Upper lobe of left lung (tissue), 6 donors: Measurements from ENCODE around the gene IGF2BP3. TPM values are rescaled to one million over a fixed set of nuclear protein-coding genes. Genes with fewer than 3 reads are reported as not detected.

ENCODE experiments used
- ATAC-seq, 2 donors: fragments of 200-7000 bp; cut with Tn5 transposase; one replicate each; pipeline ENCODE4 v1.9.1; 2022; ENCODE audit warnings: mild to moderate bottlenecking in 2 of 2, moderate library complexity in 2 of 2; ENCODE audit not compliant: low FRiP score in 2 of 2
- DNase-seq, 2 donors: peaks; one replicate each; pipeline ENCODE4 v3.0.0-alpha.2; 2019 to 2020
- H3K27ac ChIP-seq, 4 donors: fragments of 200-600 bp; sonication (generic); one replicate each; pipeline ENCODE4 v1.5.1; 2016 to 2019
- H3K27me3 ChIP-seq, 4 donors: fragments of 200-600 bp; sonication (generic); one replicate each; pipeline ENCODE4 v1.5.1; 2017 to 2019
- H3K36me3 ChIP-seq, 4 donors: fragments of 200-600 bp; sonication (generic); one replicate each; pipeline ENCODE4 v1.5.1; 2016 to 2019
- H3K4me1 ChIP-seq, 4 donors: fragments of 200-600 bp; sonication (generic); one replicate each; pipeline ENCODE4 v1.5.1; 2018 to 2019
- H3K4me3 ChIP-seq, 4 donors: fragments of 200-600 bp; sonication (generic); one replicate each; pipeline ENCODE4 v1.5.1; 2017 to 2019; ENCODE audit warnings: mild to moderate bottlenecking in 2 of 4, moderate library complexity in 1 of 4
- H3K9me3 ChIP-seq, 4 donors: fragments of 200-600 bp; sonication (generic); one replicate each; pipeline ENCODE4 v1.5.1; 2018 to 2019
- CTCF ChIP-seq, 6 experiments: fragments of 450-650 bp in 4 of 6; fragments of 200-600 bp in 2 of 6; sonication (generic) in 2 of 6; IDR thresholded peaks; one replicate each; pipeline ENCODE4 v1.5.1; 2016 to 2019; ENCODE audit warnings: antibody characterized with exemption in 6 of 6
- EP300 ChIP-seq, 4 donors: sonication (generic); formaldehyde crosslinking; IDR thresholded peaks; one replicate each; pipeline ENCODE4 v1.5.1; 2017; ENCODE audit warnings: antibody characterized with exemption in 4 of 4, control low read depth in 2 of 4
- POLR2A ChIP-seq, 4 donors: fragments of 450-650 bp; IDR thresholded peaks; one replicate each; pipeline ENCODE4 v1.5.1; 2016 to 2017; ENCODE audit warnings: antibody characterized with exemption in 4 of 4, mild to moderate bottlenecking in 2 of 4
- POLR2AphosphoS5 ChIP-seq, 2 donors: sonication (generic); formaldehyde crosslinking; IDR thresholded peaks; one replicate each; pipeline ENCODE4 v1.5.1; 2017; ENCODE audit warnings: antibody characterized with exemption in 2 of 2
- WGBS, 2 donors: methylation state at CpG; one replicate each; pipeline ENCODE4 v1.1.5; 2017 to 2018; 5-methylcytosine and 5-hydroxymethylcytosine counted together
- total RNA-seq, 6 donors: library from RNA; depleted of rRNA in 4 of 6; stranded (reverse); fragments of >200 nt in 4 of 6; gene quantifications; one replicate each; pipeline versions ENCODE4 v1.1.0 to v1.2.1, GENCODE V29; 2016 to 2021
- donor health status: DM: no; HTN: no; CAD: no; lungs with moderate emphysema.
- donor health status: DM: no; HTN: yes; CAD: no; lungs with severe emphysema.

The IGF2BP3 gene
- total RNA-seq, 6 donors from 2014 or later, result 0.91 to 1.5 (median 1.1) TPM; not detected in 2

GRCh38 chr7:23369695-23370404 lies 100.4 kb downstream of the IGF2BP3 start:
- Histone ChIP-seq H3K4me1 (no peaks in the 10 kb centered on the region), H3K27ac (no peak overlapping the region), H3K27me3 (no peaks in the 10 kb centered on the region), H3K9me3 (no peaks in the 10 kb centered on the region), H3K36me3 (no peaks in the 10 kb centered on the region), H3K4me3 (no peak overlapping the region)
- 84 to 86% methylated on average over 5 of the region's 5 CpGs for WGBS, 2 donors
- ATAC-seq (no peak), DNase-seq (no peak)
- TF ChIP-seq POLR2AphosphoS5 (IDR thresholded peaks at IDR 0.05), result no peak
- no peak for TF ChIP-seq CTCF (IDR thresholded peaks at IDR 0.05)
- TF ChIP-seq EP300 (IDR thresholded peaks at IDR 0.05), result no peak
- no peak for TF ChIP-seq POLR2A (IDR thresholded peaks at IDR 0.05)

- no peaks in the 10 kb centered on the region for H3K4me1 ChIP-seq
- H3K36me3 ChIP-seq, result no peaks in the 10 kb centered on the region
- TF ChIP-seq EP300 (IDR thresholded peaks at IDR 0.05) (no peak), POLR2A (IDR thresholded peaks at IDR 0.05) (no peak), POLR2AphosphoS5 (IDR thresholded peaks at IDR 0.05) (no peak), CTCF (IDR thresholded peaks at IDR 0.05) (no peak)
- DNase-seq (no peak), ATAC-seq (no peak)
- 83 to 91% methylated on average over 4 of the region's 4 CpGs for WGBS, 2 donors
- no peak overlapping the region for H3K4me3 ChIP-seq
- H3K27ac ChIP-seq, result no peak overlapping the region
- H3K27me3 ChIP-seq, result no peaks in the 10 kb centered on the region
- no peaks in the 10 kb centered on the region for H3K9me3 ChIP-seq
Observed at GRCh38 chr7:23369100-23369499, 101.2 kb downstream of the IGF2BP3 start.

GRCh38 chr7:23358152-23358674 lies 112.1 kb downstream of the IGF2BP3 start:
- Histone ChIP-seq H3K4me1 (peaks cover 0 to 10% (median 6%) of the 10 kb centered on the region in 4 donors), H3K9me3 (no peaks in the 10 kb centered on the region), H3K27ac (no peak overlapping the region), H3K36me3 (no peaks in the 10 kb centered on the region), H3K27me3 (no peaks in the 10 kb centered on the region), H3K4me3 (no peak overlapping the region)
- no peak for DNase-seq
- WGBS, 2 donors, result 94 to 96% methylated on average over 2 of the region's 2 CpGs
- no peak for TF ChIP-seq POLR2A (IDR thresholded peaks at IDR 0.05)
- TF ChIP-seq POLR2AphosphoS5 (IDR thresholded peaks at IDR 0.05), result no peak
- TF ChIP-seq EP300 (IDR thresholded peaks at IDR 0.05), result no peak
- TF ChIP-seq CTCF (IDR thresholded peaks at IDR 0.05), result no peak
- ATAC-seq, result no peak

GRCh38 chr7:23357190-23358093 lies 112.8 kb downstream of the IGF2BP3 start:
- ATAC-seq (no peak), DNase-seq (no peak)
- Histone ChIP-seq H3K4me3 (no peak overlapping the region), H3K9me3 (no peaks in the 10 kb centered on the region), H3K27ac (no peak overlapping the region), H3K4me1 (peaks cover 0 to 10% (median 6%) of the 10 kb centered on the region in 4 donors), H3K36me3 (no peaks in the 10 kb centered on the region), H3K27me3 (no peaks in the 10 kb centered on the region)
- TF ChIP-seq CTCF (IDR thresholded peaks at IDR 0.05) (peak in 2 of 6 experiments; percentile 14 to 32), POLR2A (IDR thresholded peaks at IDR 0.05) (no peak)
- WGBS, 2 donors, result 12 to 16% methylated on average over 6 of the region's 6 CpGs
